Gastrocnemius medialis (tissue), 4 donors: ENCODE results near the gene MAD1L1.

Source experiments
- CTCF ChIP-seq, 5 experiments: fragments of 450-650 bp in 3 of 5; fragments of 200-600 bp in 2 of 5; sonication (generic) in 2 of 5; IDR thresholded peaks in 4 of 5; conservative IDR thresholded peaks in 1 of 5; 1 replicate in 4 of 5; 2 replicates in 1 of 5; pipeline ENCODE4 v1.5.1; 2016 to 2019; ENCODE audit warnings: antibody characterized with exemption in 5 of 5, mild to moderate bottlenecking in 3 of 5, moderate library complexity in 3 of 5
- POLR2A ChIP-seq, 2 donors: fragments of 450-650 bp; IDR thresholded peaks; one replicate each; pipeline ENCODE4 v1.6.1; 2017; ENCODE audit warnings: antibody characterized with exemption in 2 of 2, mild to moderate bottlenecking in 2 of 2, moderate library complexity in 2 of 2

- TF ChIP-seq CTCF (IDR thresholded peaks at IDR 0.05 in 4 of 5, conservative IDR thresholded peaks at IDR 0.05 in 1 of 5) (no peak), POLR2A (IDR thresholded peaks at IDR 0.05) (no peak)
Observed at GRCh38 chr7:2134740-2135139, 98.0 kb downstream of the MAD1L1 start.
